ENCODE measurements around the gene NEK1.

DNA sequence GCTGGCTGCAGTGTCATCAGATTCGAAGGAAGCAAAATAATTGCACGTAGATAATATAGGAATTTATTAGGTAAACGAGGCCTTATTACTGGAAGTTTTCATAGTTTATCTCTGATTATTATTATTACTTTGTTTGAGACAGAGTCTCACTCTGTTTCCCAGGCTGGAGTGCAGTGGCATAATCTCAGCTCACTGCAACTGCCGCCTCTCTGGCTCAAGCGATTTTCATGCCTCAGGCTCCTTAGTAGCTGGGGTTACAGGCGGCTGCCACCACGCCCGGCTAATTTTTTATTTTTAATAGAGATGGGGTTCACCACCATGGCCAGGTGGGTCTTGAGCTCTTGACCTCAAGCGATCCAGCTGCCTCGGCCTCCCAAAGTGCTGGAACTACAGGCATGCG is 20.5 kb upstream of the NEK1 start:
- TF ChIP-seq POLR2A (IDR thresholded peaks at IDR 0.05; ENCODE audit: low read length) (no peak), GATA1 (IDR thresholded peaks at IDR 0.05; ENCODE audit: low read depth, low read length) (no peak)

Data from erythroblast (primary cell).